Kidney (tissue), 14 donors: ENCODE data around the gene KRTAP10-7. TPM values are rescaled to one million over a fixed set of nuclear protein-coding genes. Genes with fewer than 3 reads are reported as not detected.
"Not testable (repeated sequence)": the region's sequence is repeated elsewhere in the genome, so short reads cannot be mapped to it uniquely, and the experiment has no call there.

Experiments used
- DNase-seq, 5 donors: peaks; one replicate each; pipeline ENCODE4 v3.0.0-alpha.2; 2013 to 2020
- FAIRE-seq: peaks from 2 replicates; lab custom pipeline; 2012; peaks lifted over from hg19 to GRCh38; lab: Jason Lieb, UNC
- H3K27ac ChIP-seq, 2 donors: one replicate each; pipeline ENCODE4 v1.7.0; 2013; ENCODE audit warnings: low read depth in 2 of 2, low read length in 2 of 2, inconsistent platforms in 1 of 2
- H3K27me3 ChIP-seq: one replicate; pipeline ENCODE4 v1.7.1; 2013; ENCODE audit warnings: low read length, inconsistent platforms; ENCODE audit not compliant: control insufficient read depth, insufficient read depth
- H3K36me3 ChIP-seq, 3 donors: one replicate each; pipeline versions ENCODE4 v1.7.0 to v1.7.1; 2013; ENCODE audit warnings: low read length in 3 of 3, control low read depth in 1 of 3, inconsistent platforms in 1 of 3; ENCODE audit not compliant: insufficient read depth in 3 of 3, control insufficient read depth in 2 of 3
- H3K4me1 ChIP-seq, 3 donors: one replicate each; pipeline versions ENCODE4 v1.7.0 to v1.7.1; 2013; ENCODE audit warnings: low read length in 3 of 3, inconsistent platforms in 1 of 3, low read depth in 1 of 3; ENCODE audit not compliant: control insufficient read depth in 2 of 3, insufficient read depth in 2 of 3
- H3K4me3 ChIP-seq, 3 donors: one replicate each; pipeline versions ENCODE4 v1.7.0 to v1.8.1; 2013; ENCODE audit warnings: low read length in 3 of 3, control low read depth in 1 of 3, inconsistent platforms in 1 of 3
- H3K9ac ChIP-seq, 3 donors: one replicate each; pipeline versions ENCODE4 v1.7.0 to v1.7.1; 2013; ENCODE audit warnings: low read length in 3 of 3, control low read depth in 1 of 3, inconsistent platforms in 1 of 3
- H3K9me3 ChIP-seq, 3 donors: one replicate each; pipeline versions ENCODE4 v1.7.0 to v1.7.1; 2013; ENCODE audit warnings: low read length in 3 of 3, control low read depth in 1 of 3, inconsistent platforms in 1 of 3; ENCODE audit not compliant: control insufficient read depth in 2 of 3, insufficient read depth in 1 of 3
- CTCF ChIP-seq: IDR thresholded peaks from 3 replicates; pipeline ENCODE4 v1.5.1; 2012; ENCODE audit warnings: mild to moderate bottlenecking, moderate library complexity, borderline replicate concordance; ENCODE audit not compliant: insufficient read depth; ENCODE audit errors: extremely low read depth
- intact Hi-C: fragments of 100-400 bp; cut with DNase I; formaldehyde crosslinking; loops from one replicate; pipeline ENCODE4 v1.11.1; 2022
- polyA plus RNA-seq: library from polyadenylated mRNA; stranded (reverse); fragments of 350-450 nt; fragmentation: Illumina TruSeq; extraction: RNeasy Lipid Tissue Mini Kit (QIAGEN cat#74804); gene quantifications from one replicate; pipeline ENCODE4 v1.2.3, GENCODE V29; 2014; ENCODE audit warnings: low read depth, low replicate concordance; ENCODE audit not compliant: insufficient read depth
- total RNA-seq: library from RNA; stranded (reverse); fragmentation: NEBNext Ultra II Directional; extraction: Animal tissue kit (Norgen Biotek cat#: 25700); gene quantifications from one replicate; pipeline ENCODE4 v1.2.1, GENCODE V29; 2021
- donor health status: control.
- donor health status: control.
- donor health status: control.
- donor health status: control.
- donor health status: control.
- donor health status: DM: yes; HTN: yes; CAD: no.
- donor health status: Normal renal cell carcinoma (clear cell type).

KRTAP10-7 gene
- total and polyA plus RNA-seq, 2 donors from 2014 or later, result not detected

- no peak overlapping the region for H3K9ac ChIP-seq
- DNase-seq, result no peak
- no peak overlapping the region for H3K27ac ChIP-seq
- H3K9me3 ChIP-seq, result no peaks in the 10 kb centered on the region
- no peak for FAIRE-seq
- H3K4me3 ChIP-seq, result no peak overlapping the region
- intact Hi-C loops, result no loop called here
- no peaks in the 10 kb centered on the region for H3K36me3 ChIP-seq
- TF ChIP-seq CTCF, result no peak
- no peaks in the 10 kb centered on the region for H3K27me3 ChIP-seq
- no peaks in the 10 kb centered on the region for H3K4me1 ChIP-seq
Measured at GRCh38 chr21:44599264-44600029, 950 bp upstream of the KRTAP10-7 start.

GRCh38 chr21:44601091-44601490, 694 bp downstream of the KRTAP10-7 start:
- H3K4me1 ChIP-seq, H3K9me3 ChIP-seq, H3K36me3 ChIP-seq, H3K4me3 ChIP-seq, H3K27ac ChIP-seq, H3K9ac ChIP-seq, DNase-seq, intact Hi-C loops, H3K27me3 ChIP-seq, FAIRE-seq: not testable (repeated sequence)

GRCh38 chr21:44601596-44602462, 1.4 kb downstream of the KRTAP10-7 start:
- H3K9ac ChIP-seq, result no peak overlapping the region
- no peak overlapping the region for H3K27ac ChIP-seq
- H3K36me3 ChIP-seq, result no peaks in the 10 kb centered on the region
- no peaks in the 10 kb centered on the region for H3K27me3 ChIP-seq
- no peak for TF ChIP-seq CTCF
- H3K4me3 ChIP-seq, result no peak overlapping the region
- DNase-seq (no peak), FAIRE-seq (no peak)
- intact Hi-C loops, result no loop called here
- no peaks in the 10 kb centered on the region for H3K9me3 ChIP-seq
- no peaks in the 10 kb centered on the region for H3K4me1 ChIP-seq

GRCh38 chr21:44602463-44602850, 2.1 kb downstream of the KRTAP10-7 start:
- no peak for TF ChIP-seq CTCF
- no peak for DNase-seq
- Histone ChIP-seq H3K9ac (no peak overlapping the region), H3K27ac (no peak overlapping the region), H3K36me3 (no peaks in the 10 kb centered on the region), H3K9me3 (no peaks in the 10 kb centered on the region), H3K4me1 (no peaks in the 10 kb centered on the region), H3K4me3 (no peak overlapping the region), H3K27me3 (no peaks in the 10 kb centered on the region)
- intact Hi-C loops, result no loop called here
- FAIRE-seq, result no peak
